ENCODE data around the gene BANK1. TPM values are rescaled to one million over a fixed set of nuclear protein-coding genes. Genes with fewer than 3 reads are reported as not detected.

The BANK1 gene
- total RNA-seq, 1 donor from 2014 or later, result 0.79 TPM

DNA sequence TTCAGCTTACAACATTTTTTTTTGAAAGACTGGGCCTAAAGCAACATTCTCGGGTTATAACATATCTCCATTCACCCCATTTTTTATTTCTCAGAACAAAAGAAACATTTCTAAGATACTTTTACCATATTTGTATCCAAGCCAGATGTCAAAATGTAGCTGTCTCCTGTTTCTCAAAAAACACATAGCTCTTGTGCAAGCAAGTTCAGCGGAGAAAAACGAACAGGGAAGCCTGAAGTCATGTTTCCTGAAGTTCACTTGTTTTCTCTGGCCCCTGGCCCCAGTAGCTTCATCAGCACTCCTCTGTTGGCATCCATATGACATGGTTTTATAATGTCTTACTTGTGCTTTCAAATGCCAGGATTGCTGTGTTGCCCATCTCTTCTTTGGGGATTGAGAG lies 218.2 kb downstream of the BANK1 start:
- Mint-ChIP-seq H3K4me1 (ENCODE audit: low read depth) (no peaks in the 10 kb centered on the region), H3K4me3 (ENCODE audit: low read depth) (no peak overlapping the region), H3K27me3 (no peaks in the 10 kb centered on the region), H3K36me3 (ENCODE audit: insufficient read depth) (no peaks in the 10 kb centered on the region), H3K27ac (no peak overlapping the region), H3K9me3 (ENCODE audit: low read depth) (no peaks in the 10 kb centered on the region)
- TF ChIP-seq, protein P1, sequence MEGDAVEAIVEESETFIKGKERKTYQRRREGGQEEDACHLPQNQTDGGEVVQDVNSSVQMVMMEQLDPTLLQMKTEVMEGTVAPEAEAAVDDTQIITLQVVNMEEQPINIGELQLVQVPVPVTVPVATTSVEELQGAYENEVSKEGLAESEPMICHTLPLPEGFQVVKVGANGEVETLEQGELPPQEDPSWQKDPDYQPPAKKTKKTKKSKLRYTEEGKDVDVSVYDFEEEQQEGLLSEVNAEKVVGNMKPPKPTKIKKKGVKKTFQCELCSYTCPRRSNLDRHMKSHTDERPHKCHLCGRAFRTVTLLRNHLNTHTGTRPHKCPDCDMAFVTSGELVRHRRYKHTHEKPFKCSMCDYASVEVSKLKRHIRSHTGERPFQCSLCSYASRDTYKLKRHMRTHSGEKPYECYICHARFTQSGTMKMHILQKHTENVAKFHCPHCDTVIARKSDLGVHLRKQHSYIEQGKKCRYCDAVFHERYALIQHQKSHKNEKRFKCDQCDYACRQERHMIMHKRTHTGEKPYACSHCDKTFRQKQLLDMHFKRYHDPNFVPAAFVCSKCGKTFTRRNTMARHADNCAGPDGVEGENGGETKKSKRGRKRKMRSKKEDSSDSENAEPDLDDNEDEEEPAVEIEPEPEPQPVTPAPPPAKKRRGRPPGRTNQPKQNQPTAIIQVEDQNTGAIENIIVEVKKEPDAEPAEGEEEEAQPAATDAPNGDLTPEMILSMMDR (IDR thresholded peaks at IDR 0.05; ENCODE audit: unreplicated experiment), result no peak
- DNase-seq (ENCODE audit: low spot score, unreplicated experiment), result no peak

DNA sequence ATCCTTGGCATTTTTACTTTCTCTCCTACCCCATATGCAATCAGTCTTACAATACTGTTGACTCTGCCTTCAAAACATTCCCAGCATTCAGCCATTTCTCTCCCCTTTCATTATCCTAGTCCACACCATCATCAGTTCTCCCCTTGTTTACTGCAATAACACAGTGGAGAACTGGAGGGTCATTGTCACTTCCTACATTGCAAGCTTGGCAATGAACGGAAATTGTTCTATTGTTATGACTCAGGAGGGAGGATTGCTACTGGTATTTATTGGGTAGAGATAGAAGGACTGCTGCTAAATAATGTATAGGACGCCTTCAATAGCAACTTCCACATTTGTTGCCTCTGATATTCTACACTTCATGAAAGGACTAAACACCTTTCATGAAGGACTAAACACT lies 231.8 kb downstream of the BANK1 start:
- H3K36me3 Mint-ChIP-seq (ENCODE audit: insufficient read depth), result no peaks in the 10 kb centered on the region
- no peak overlapping the region for H3K4me3 Mint-ChIP-seq (ENCODE audit: low read depth)
- H3K27ac Mint-ChIP-seq, result no peak overlapping the region
- H3K4me1 Mint-ChIP-seq (ENCODE audit: low read depth), result no peaks in the 10 kb centered on the region
- H3K27me3 Mint-ChIP-seq, result no peaks in the 10 kb centered on the region
- H3K9me3 Mint-ChIP-seq (ENCODE audit: low read depth), result no peaks in the 10 kb centered on the region
- TF ChIP-seq, protein P1 (IDR thresholded peaks at IDR 0.05; ENCODE audit: unreplicated experiment), result no peak
- DNase-seq (ENCODE audit: low spot score, unreplicated experiment), result no peak

DNA sequence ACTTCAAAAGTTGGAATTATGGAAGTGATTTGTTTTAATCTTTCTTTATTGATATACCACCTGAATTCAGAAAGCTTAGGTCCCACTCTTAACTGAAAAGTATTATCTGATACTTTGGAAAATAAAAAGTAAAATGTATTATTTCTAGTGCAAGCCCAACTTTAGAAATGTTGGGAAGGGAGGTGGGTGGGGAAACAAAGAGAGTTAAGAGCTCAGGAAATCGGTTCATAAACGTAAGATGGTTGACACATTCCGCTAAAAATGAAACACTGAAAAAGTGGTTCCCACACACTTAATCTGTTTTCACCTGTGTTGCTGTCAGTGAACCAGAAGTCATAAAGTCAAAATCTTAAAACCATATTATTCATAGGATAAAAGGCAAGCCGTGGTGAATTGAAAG lies 237.4 kb downstream of the BANK1 start:
- Mint-ChIP-seq H3K4me3 (ENCODE audit: low read depth) (no peak overlapping the region), H3K4me1 (ENCODE audit: low read depth) (no peaks in the 10 kb centered on the region), H3K27ac (no peak overlapping the region), H3K27me3 (no peaks in the 10 kb centered on the region), H3K36me3 (ENCODE audit: insufficient read depth) (no peaks in the 10 kb centered on the region), H3K9me3 (ENCODE audit: low read depth) (no peaks in the 10 kb centered on the region)
- DNase-seq (ENCODE audit: low spot score, unreplicated experiment), result no peak
- TF ChIP-seq, protein P1 (IDR thresholded peaks at IDR 0.05; ENCODE audit: unreplicated experiment), result no peak

DNA sequence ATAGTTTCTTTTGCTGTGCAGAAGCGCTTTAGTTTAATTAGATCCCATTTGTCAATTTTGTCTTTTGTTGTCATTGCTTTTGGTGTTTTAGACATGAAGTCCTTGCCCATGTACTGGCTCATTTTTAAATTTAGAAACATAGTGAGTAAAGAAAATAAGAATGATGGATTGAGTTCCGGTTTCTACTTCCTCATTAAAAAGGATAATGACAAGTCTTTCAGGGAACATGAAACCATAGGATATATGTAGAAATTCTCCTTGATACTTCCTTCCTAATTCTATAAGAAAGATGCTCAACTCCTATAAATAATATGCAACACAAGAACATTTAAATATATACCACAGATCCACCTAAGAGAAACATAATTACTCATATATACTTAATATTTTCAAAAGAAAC lies 240.9 kb downstream of the BANK1 start:
- H3K36me3 Mint-ChIP-seq (ENCODE audit: insufficient read depth), result no peaks in the 10 kb centered on the region
- H3K4me3 Mint-ChIP-seq (ENCODE audit: low read depth), result no peak overlapping the region
- no peaks in the 10 kb centered on the region for H3K27me3 Mint-ChIP-seq
- no peak for DNase-seq (ENCODE audit: low spot score, unreplicated experiment)
- H3K9me3 Mint-ChIP-seq (ENCODE audit: low read depth), result no peaks in the 10 kb centered on the region
- H3K4me1 Mint-ChIP-seq (ENCODE audit: low read depth), result no peaks in the 10 kb centered on the region
- H3K27ac Mint-ChIP-seq, result no peak overlapping the region
- TF ChIP-seq, protein P1 (IDR thresholded peaks at IDR 0.05; ENCODE audit: unreplicated experiment), result no peak

DNA sequence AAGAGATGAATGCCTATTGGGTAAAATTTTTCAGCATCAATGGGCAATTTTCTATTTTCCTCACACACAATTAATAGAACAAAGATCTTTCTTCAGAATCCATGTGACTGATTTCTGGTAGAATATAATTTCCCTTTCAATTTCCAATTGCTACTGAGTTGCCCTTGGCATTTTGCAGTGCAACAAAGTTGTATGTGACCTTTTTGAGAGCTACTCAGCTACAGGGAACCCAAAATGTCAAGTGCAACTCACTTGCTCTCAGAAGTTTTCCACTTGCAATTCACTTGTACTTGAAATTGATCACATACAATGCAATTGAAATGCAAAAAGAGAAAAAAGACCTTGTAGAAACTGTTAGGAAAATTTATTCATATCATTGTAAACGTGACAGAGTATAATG lies 245.5 kb downstream of the BANK1 start:
- H3K36me3 Mint-ChIP-seq (ENCODE audit: insufficient read depth), result no peaks in the 10 kb centered on the region
- no peaks in the 10 kb centered on the region for H3K9me3 Mint-ChIP-seq (ENCODE audit: low read depth)
- H3K27me3 Mint-ChIP-seq, result no peaks in the 10 kb centered on the region
- DNase-seq (ENCODE audit: low spot score, unreplicated experiment), result no peak
- no peak overlapping the region for H3K4me3 Mint-ChIP-seq (ENCODE audit: low read depth)
- TF ChIP-seq, protein P1 (IDR thresholded peaks at IDR 0.05; ENCODE audit: unreplicated experiment), result no peak
- H3K4me1 Mint-ChIP-seq (ENCODE audit: low read depth), result no peaks in the 10 kb centered on the region
- no peak overlapping the region for H3K27ac Mint-ChIP-seq

Measured in progenitor cell of endocrine pancreas (in vitro differentiated cells).